Measurements from ENCODE around the gene INPP5A.

The INPP5A gene

GRCh38 chr10:132599732-132600131, 62.1 kb downstream of the INPP5A start:
- no peak for DNase-seq (ENCODE audit: low read depth)

- no peak for DNase-seq (ENCODE audit: low read depth)
Observed at GRCh38 chr10:132600416-132600815, 62.8 kb downstream of the INPP5A start.

- DNase-seq (ENCODE audit: low read depth), result no peak
Observed at GRCh38 chr10:132601567-132601966, 64.0 kb downstream of the INPP5A start.

GRCh38 chr10:132602614-132603013, 65.0 kb downstream of the INPP5A start:
- DNase-seq (ENCODE audit: low read depth), result no peak

- no peak for DNase-seq (ENCODE audit: low read depth)
Observed at GRCh38 chr10:132603851-132604533, 66.4 kb downstream of the INPP5A start.

- no peak for DNase-seq (ENCODE audit: low read depth)
Observed at GRCh38 chr10:132604686-132605085, 67.1 kb downstream of the INPP5A start.

GRCh38 chr10:132605390-132605789, 67.8 kb downstream of the INPP5A start:
- no peak for DNase-seq (ENCODE audit: low read depth)

GRCh38 chr10:132606031-132606491, 68.5 kb downstream of the INPP5A start:
- DNase-seq (ENCODE audit: low read depth), result no peak

- DNase-seq (ENCODE audit: low read depth), result no peak
Observed at GRCh38 chr10:132606536-132607316, 69.1 kb downstream of the INPP5A start.

- DNase-seq (ENCODE audit: low read depth), result no peak
Observed at GRCh38 chr10:132607491-132607890, 69.9 kb downstream of the INPP5A start.

- DNase-seq (ENCODE audit: low read depth), result no peak
Observed at GRCh38 chr10:132607961-132608495, 70.4 kb downstream of the INPP5A start.

GRCh38 chr10:132608511-132609195, 71.1 kb downstream of the INPP5A start:
- DNase-seq (ENCODE audit: low read depth), result no peak

- no peak for DNase-seq (ENCODE audit: low read depth)
Observed at GRCh38 chr10:132609211-132609610, 71.6 kb downstream of the INPP5A start.

GRCh38 chr10:132610071-132610701, 72.6 kb downstream of the INPP5A start:
- no peak for DNase-seq (ENCODE audit: low read depth)

GRCh38 chr10:132611026-132611910, 73.7 kb downstream of the INPP5A start:
- no peak for DNase-seq (ENCODE audit: low read depth)

- DNase-seq (ENCODE audit: low read depth), result no peak
Observed at GRCh38 chr10:132611986-132612385, 74.4 kb downstream of the INPP5A start.

GRCh38 chr10:132612571-132613504, 75.3 kb downstream of the INPP5A start:
- DNase-seq (ENCODE audit: low read depth), result no peak

- DNase-seq (ENCODE audit: low read depth), result no peak
Observed at GRCh38 chr10:132613566-132614348, 76.2 kb downstream of the INPP5A start.
